SU-DHL-6 (cell line): Measurements from ENCODE around the gene MRPS25.

Experiments
- H2AFZ ChIP-seq: fragments of 200-600 bp; sonication (generic); 2 replicates; pipeline ENCODE4 v1.6.1; 2014; ENCODE audit warnings: low read depth, mild to moderate bottlenecking, moderate library complexity, mixed read lengths, antibody characterized with exemption, low read length; ENCODE audit not compliant: severe bottlenecking
- H3F3A ChIP-seq: fragments of 200-600 bp; shearing (Covaris generic); 2 replicates; pipeline ENCODE4 v1.6.0; 2016; ENCODE audit warnings: antibody characterized with exemption, mild to moderate bottlenecking; ENCODE audit not compliant: insufficient read depth
- H3K27ac ChIP-seq: fragments of 200-600 bp; sonication (generic); 2 replicates; pipeline ENCODE4 v1.5.1; 2016; ENCODE audit warnings: low read depth, mild to moderate bottlenecking, low read length, moderate library complexity, mixed read lengths
- H3K27me3 ChIP-seq: fragments of 200-600 bp; sonication (generic), shearing (Covaris generic); 2 replicates; pipeline ENCODE4 v1.6.0; 2014; ENCODE audit warnings: mild to moderate bottlenecking, low read length
- H3K36me3 ChIP-seq: fragments of 200-600 bp; sonication (generic); 2 replicates; pipeline ENCODE4 v1.6.1; 2014; ENCODE audit warnings: mild to moderate bottlenecking, low read length, mixed read lengths
- H3K4me2 ChIP-seq: fragments of 300-600, 200-600 bp; shearing (Covaris generic), sonication (generic); 2 replicates; pipeline ENCODE4 v1.6.0; 2014; ENCODE audit warnings: low read length, low read depth, mild to moderate bottlenecking; ENCODE audit not compliant: poor library complexity, severe bottlenecking
- H3K4me3 ChIP-seq: fragments of 200-600 bp; sonication (generic); 2 replicates; pipeline ENCODE4 v1.5.1; 2014; ENCODE audit warnings: antibody characterized with exemption, low read length, mild to moderate bottlenecking, mixed read lengths; ENCODE audit not compliant: insufficient read depth, poor library complexity, severe bottlenecking
- H3K79me2 ChIP-seq: fragments of 200-600 bp; sonication (generic); 2 replicates; pipeline ENCODE4 v1.6.1; 2014; ENCODE audit warnings: mild to moderate bottlenecking, low read length, moderate library complexity; ENCODE audit not compliant: insufficient read depth
- H3K9ac ChIP-seq: fragments of 200-600 bp; sonication (generic); 2 replicates; pipeline ENCODE4 v1.7.0; 2014; ENCODE audit warnings: mild to moderate bottlenecking, low read length
- H3K9me2 ChIP-seq: fragments of 200-600 bp; sonication (generic); replicated peaks from 2 replicates; pipeline ENCODE4 v1.6.1; 2014; ENCODE audit warnings: low read length; ENCODE audit not compliant: insufficient read depth
- H3K9me3 ChIP-seq: fragments of 200-600 bp; sonication (generic); 2 replicates; pipeline ENCODE4 v1.6.1; 2014; ENCODE audit warnings: low read length, mixed read lengths; ENCODE audit not compliant: insufficient read depth
- H4K20me1 ChIP-seq: fragments of 200-600 bp; sonication (generic); 2 replicates; pipeline ENCODE4 v1.6.1; 2014; ENCODE audit warnings: low read depth, mild to moderate bottlenecking, antibody characterized with exemption, low read length, moderate library complexity, mixed read lengths
- CTCF ChIP-seq: fragments of 200-600 bp; sonication (generic); IDR thresholded peaks from one replicate; pipeline ENCODE4 v1.5.1; 2017; ENCODE audit warnings: antibody characterized with exemption, mild to moderate bottlenecking, low read length, moderate library complexity; ENCODE audit not compliant: insufficient read depth, poor library complexity, severe bottlenecking
- EZH2phosphoT487 ChIP-seq: fragments of 200-600 bp; sonication (generic), shearing (Covaris generic); conservative IDR thresholded peaks from 2 replicates; pipeline ENCODE4 v1.6.1; 2018; ENCODE audit warnings: mild to moderate bottlenecking, antibody characterized with exemption, low read length, moderate library complexity, mixed read lengths

The MRPS25 gene

GRCh38 chr3:15107075-15107947 is 42.2 kb upstream of the MRPS25 start:
- TF ChIP-seq EZH2phosphoT487: no peak
- Histone ChIP-seq H3K9ac (no peak overlapping the region), H3K9me3 (no peaks in the 10 kb centered on the region), H4K20me1 (no peaks in the 10 kb centered on the region), H3K9me2 (no peaks in the 10 kb centered on the region), H3K4me3 (no peak overlapping the region), H2AFZ (no peak overlapping the region), H3F3A (no peaks in the 10 kb centered on the region), H3K27me3 (no peaks in the 10 kb centered on the region), H3K79me2 (no peaks in the 10 kb centered on the region), H3K27ac (no peak overlapping the region), H3K4me2 (no peak overlapping the region), H3K36me3 (no peaks in the 10 kb centered on the region)

GRCh38 chr3:15102836-15103235 is 37.7 kb upstream of the MRPS25 start:
- H3K79me2 ChIP-seq: peaks cover 9% of the 10 kb centered on the region
- H3F3A ChIP-seq: no peaks in the 10 kb centered on the region
- no peak overlapping the region for H2AFZ ChIP-seq
- no peak overlapping the region for H3K4me2 ChIP-seq
- no peaks in the 10 kb centered on the region for H3K36me3 ChIP-seq
- TF ChIP-seq CTCF: no peak
- TF ChIP-seq EZH2phosphoT487: no peak
- no peaks in the 10 kb centered on the region for H3K9me2 ChIP-seq
- H3K9me3 ChIP-seq: no peaks in the 10 kb centered on the region
- H3K4me3 ChIP-seq: no peak overlapping the region
- H3K9ac ChIP-seq: no peak overlapping the region
- no peaks in the 10 kb centered on the region for H4K20me1 ChIP-seq
- no peaks in the 10 kb centered on the region for H3K27me3 ChIP-seq
- H3K27ac ChIP-seq: no peak overlapping the region

GRCh38 chr3:15102256-15102655 is 37.1 kb upstream of the MRPS25 start:
- H3F3A ChIP-seq: no peaks in the 10 kb centered on the region
- no peaks in the 10 kb centered on the region for H4K20me1 ChIP-seq
- H3K9me2 ChIP-seq: no peaks in the 10 kb centered on the region
- H3K4me2 ChIP-seq: no peak overlapping the region
- no peak for TF ChIP-seq EZH2phosphoT487
- TF ChIP-seq CTCF: no peak
- H3K27me3 ChIP-seq: no peaks in the 10 kb centered on the region
- no peak overlapping the region for H2AFZ ChIP-seq
- no peaks in the 10 kb centered on the region for H3K36me3 ChIP-seq
- no peak overlapping the region for H3K27ac ChIP-seq
- H3K79me2 ChIP-seq: peaks cover 14% of the 10 kb centered on the region
- H3K4me3 ChIP-seq: no peak overlapping the region
- no peaks in the 10 kb centered on the region for H3K9me3 ChIP-seq
- no peak overlapping the region for H3K9ac ChIP-seq
